GM10248 (cell line): Measurements from ENCODE around the gene ADAP1.

Source experiments
- CTCF ChIA-PET: fragments of 300-600 bp; sonication (Branson Sonifier 250); formaldehyde crosslinking; extraction: SDS; loops from one replicate; lab custom pipeline; 2021; ENCODE audit warnings: antibody characterized with exemption; lab: Yijun Ruan, JAX
- POLR2A ChIA-PET: fragments of 350-650 bp; sonication (Branson Sonifier 250); formaldehyde crosslinking; extraction: SDS; loops from one replicate; lab custom pipeline; 2020; ENCODE audit warnings: antibody characterized with exemption; lab: Yijun Ruan, JAX
- DNase-seq: peaks from one replicate; pipeline ENCODE4 v3.0.0; 2012; ENCODE audit errors: extremely low spot score
- TF ChIP-seq, protein P1 (sequence below): IDR thresholded peaks from 2 replicates; pipeline ENCODE4 v1.5.1; 2012; ENCODE audit warnings: mild to moderate bottlenecking, low read depth; ENCODE audit errors: extremely low read depth, missing control alignments, control extremely low read depth

The ADAP1 gene

GRCh38 chr7:997404-998395, 43.2 kb upstream of the ADAP1 start:
- DNase-seq, result no peak
- TF ChIP-seq, protein P1, sequence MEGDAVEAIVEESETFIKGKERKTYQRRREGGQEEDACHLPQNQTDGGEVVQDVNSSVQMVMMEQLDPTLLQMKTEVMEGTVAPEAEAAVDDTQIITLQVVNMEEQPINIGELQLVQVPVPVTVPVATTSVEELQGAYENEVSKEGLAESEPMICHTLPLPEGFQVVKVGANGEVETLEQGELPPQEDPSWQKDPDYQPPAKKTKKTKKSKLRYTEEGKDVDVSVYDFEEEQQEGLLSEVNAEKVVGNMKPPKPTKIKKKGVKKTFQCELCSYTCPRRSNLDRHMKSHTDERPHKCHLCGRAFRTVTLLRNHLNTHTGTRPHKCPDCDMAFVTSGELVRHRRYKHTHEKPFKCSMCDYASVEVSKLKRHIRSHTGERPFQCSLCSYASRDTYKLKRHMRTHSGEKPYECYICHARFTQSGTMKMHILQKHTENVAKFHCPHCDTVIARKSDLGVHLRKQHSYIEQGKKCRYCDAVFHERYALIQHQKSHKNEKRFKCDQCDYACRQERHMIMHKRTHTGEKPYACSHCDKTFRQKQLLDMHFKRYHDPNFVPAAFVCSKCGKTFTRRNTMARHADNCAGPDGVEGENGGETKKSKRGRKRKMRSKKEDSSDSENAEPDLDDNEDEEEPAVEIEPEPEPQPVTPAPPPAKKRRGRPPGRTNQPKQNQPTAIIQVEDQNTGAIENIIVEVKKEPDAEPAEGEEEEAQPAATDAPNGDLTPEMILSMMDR, result peak; percentile 8
- CTCF ChIA-PET, result interaction anchor here (1.2 to 10.0 kb wide), 6 partner anchors 13 to 178 kb away, joined by 3 to 391 read pairs (median 5); no protein-coding TSS in a partner anchor
- POLR2A ChIA-PET, result interaction anchor here (0.9 kb wide), 1 partner anchor 22 kb away, joined by 3 read pairs; no protein-coding TSS in a partner anchor

DNA sequence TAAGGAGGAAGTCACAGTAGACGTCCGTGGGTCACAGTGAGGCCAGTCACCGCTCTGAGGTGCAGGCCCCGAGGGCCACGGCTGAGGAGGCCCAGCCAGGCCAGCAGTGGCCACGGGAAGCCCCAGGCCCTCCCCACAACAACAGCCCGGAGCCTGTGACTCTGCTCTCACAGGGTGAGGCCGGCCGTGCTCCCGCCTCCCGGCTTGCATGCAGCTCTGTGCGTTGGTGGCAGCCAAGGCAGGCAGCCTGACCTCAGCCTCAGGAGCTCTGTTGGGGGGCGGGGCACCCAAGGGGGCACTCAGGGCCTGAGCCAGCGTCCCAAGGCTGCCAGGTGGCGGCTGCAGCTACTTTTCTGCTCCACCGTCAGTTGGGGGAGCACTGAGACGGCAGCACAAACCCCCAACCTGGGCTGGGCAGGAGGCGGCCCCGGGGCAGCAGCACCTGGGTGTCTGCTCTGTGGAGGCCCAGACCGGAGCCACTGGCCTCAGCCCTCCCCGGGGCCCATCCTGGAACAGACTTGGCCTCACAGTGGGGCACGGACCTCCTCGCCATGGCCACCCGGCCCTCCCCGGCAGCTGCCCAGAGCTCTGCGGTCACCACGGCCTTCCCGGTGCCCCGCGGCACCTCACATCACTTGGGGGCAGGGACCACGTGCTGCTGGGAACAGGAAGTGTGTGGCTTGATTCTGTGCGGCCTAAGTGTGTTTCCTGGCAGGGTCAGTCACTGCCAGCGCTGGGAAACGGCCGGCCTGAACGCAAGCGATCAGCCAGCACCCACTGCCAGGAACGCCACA, 41.8 kb upstream of the ADAP1 start:
- TF ChIP-seq, protein P1, result no peak
- POLR2A ChIA-PET, result interaction anchor here (0.9 kb wide), 1 partner anchor 24 kb away, joined by 3 read pairs; no protein-coding TSS in a partner anchor
- CTCF ChIA-PET, result interaction anchor here (0.7 to 10.0 kb wide), 6 partner anchors 14 to 181 kb away, joined by 4 to 391 read pairs (median 54); no protein-coding TSS in a partner anchor
- no peak for DNase-seq

- CTCF ChIA-PET, result interaction anchor here (0.7 to 10.0 kb wide), 7 partner anchors 9 to 182 kb away, joined by 4 to 391 read pairs (median 50); partner anchors contain the start of gene COX19
- POLR2A ChIA-PET, result no interaction called here
- no peak for DNase-seq
- TF ChIP-seq, protein P1, result no peak
Measured at GRCh38 chr7:995571-995970, 41.1 kb upstream of the ADAP1 start.

DNA sequence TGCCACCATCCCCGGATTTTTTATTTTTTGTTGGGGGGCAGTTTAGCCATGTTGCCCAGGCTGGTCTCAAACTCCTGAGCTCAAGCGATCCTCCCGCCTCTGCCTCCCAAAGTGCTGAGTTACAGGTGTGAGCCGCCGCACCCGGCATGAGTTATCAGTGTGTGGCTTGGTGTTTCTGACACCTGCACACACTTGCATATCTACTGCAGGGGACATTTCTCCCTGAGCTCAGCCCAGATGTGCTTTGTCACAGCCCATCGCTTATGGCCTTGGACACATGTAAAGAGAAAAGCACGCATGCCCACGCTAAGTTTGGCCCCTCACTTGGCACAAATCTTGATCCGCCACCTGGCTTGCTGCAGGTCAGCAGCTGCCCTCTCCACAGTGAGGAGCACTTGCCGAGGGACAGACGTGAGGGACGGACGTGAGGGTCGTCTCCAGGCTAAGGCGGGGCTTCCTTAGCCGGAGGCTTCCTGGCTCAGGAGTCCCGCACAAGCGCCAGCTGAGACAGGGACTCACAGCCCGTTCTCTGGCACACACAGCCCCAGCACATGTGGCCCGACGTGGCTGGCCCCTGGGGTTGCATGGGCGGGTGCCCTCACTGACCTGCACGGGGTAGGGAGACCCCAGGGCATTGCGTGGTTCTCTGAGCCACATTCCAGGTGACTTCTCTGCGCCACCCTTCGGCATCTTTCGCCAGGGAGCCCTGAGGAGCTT, 40.3 kb upstream of the ADAP1 start:
- POLR2A ChIA-PET, result no interaction called here
- TF ChIP-seq, protein P1, result no peak
- no peak for DNase-seq
- CTCF ChIA-PET, result interaction anchor here (0.8 to 10.0 kb wide), 23 partner anchors 10 to 199 kb away, joined by 3 to 391 read pairs (median 13); partner anchors contain the start of genes COX19 and GPR146

- ChIA-PET CTCF (interaction anchor here (0.9 to 10.0 kb wide), 67 partner anchors 8 to 246 kb away, joined by 3 to 391 read pairs (median 6); partner anchors contain the start of genes COX19, CYP2W1, GPER1 and GPR146), POLR2A (no interaction called here)
- DNase-seq, result peak; percentile 91
- TF ChIP-seq, protein P1, result peak; percentile 100
Measured at GRCh38 chr7:992709-993607, 38.5 kb upstream of the ADAP1 start.
